HG03066 (cell line): ENCODE data around the gene SCRN3.
A peak's percentile ranks its signal among the peaks of the same experiment; 100 is the strongest.
"Not testable (repeated sequence)": the region's sequence is repeated elsewhere in the genome, so short reads cannot be mapped to it uniquely, and the experiment has no call there.

Source experiments
- ATAC-seq: cut with Tn5 transposase; IDR thresholded peaks from one replicate; pipeline ENCODE4 v1.9.1; 2021; ENCODE audit warnings: low read depth; ENCODE audit not compliant: unreplicated experiment

SCRN3 gene, protein sequence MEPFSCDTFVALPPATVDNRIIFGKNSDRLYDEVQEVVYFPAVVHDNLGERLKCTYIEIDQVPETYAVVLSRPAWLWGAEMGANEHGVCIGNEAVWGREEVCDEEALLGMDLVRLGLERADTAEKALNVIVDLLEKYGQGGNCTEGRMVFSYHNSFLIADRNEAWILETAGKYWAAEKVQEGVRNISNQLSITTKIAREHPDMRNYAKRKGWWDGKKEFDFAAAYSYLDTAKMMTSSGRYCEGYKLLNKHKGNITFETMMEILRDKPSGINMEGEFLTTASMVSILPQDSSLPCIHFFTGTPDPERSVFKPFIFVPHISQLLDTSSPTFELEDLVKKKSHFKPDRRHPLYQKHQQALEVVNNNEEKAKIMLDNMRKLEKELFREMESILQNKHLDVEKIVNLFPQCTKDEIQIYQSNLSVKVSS

DNA sequence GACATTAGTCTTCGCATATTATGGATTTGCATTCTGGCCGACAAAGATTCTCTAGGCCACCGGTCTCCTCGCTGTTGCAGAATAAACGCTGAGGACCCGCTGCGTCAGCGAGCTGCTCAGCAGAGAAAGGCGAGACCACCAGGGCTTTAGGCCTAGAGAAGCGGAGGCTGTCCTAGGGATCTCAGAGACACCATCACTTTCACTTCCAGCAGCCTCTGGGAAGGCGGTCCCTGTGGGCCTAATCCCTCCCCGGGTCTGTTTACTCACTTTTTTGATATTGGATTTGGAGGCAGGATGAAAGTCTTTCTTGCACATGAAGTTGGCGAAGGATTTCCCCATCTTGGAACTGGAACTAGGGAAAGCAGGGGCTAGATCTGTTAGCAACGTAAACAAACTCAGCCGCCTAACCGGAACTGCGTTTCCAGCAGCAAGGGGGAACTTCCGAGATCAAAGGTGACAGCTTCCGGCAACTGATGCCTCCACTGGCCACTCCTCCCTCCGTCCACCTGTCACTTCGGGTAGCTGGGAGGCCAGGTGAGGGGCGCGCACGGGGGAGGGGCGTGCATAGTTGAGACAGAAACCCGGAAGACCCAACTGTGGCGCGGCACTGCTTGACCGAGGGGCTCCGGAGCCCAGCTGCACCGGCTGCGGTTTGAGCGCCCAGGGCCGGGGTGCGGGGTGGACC is at the start of gene SCRN3:
Gene SCRN3, plus strand, starts transcription at position 447 of the 685 bp plus-strand sequence. CDS start 2,554 bp downstream, outside the sequence.
- peak; percentile 98 for ATAC-seq

GRCh38 chr2:174350018-174350417 is 45.5 kb upstream of the SCRN3 start:
- ATAC-seq: no peak

- no peak for ATAC-seq
Observed at GRCh38 chr2:174350593-174351181, 44.8 kb upstream of the SCRN3 start.

DNA sequence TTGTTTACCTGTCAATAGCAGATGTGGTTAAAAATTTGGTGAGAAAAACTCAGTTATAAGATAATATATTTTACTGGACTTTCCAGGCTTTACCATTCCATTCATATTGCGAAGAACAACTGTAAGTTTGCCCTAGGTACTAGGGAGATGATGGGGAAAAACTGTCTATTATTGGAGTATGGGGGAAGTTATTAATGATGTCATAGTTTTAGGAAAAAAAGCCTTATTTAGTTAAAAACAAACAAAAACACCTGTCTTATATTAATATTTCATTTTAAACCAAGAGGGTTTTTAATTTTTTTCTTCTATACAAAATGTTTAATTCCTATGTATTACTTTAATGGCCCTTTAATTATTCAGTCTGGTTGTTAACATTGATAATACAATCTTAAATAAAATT is 42.5 kb upstream of the SCRN3 start:
- ATAC-seq: no peak

- ATAC-seq: no peak
Observed at GRCh38 chr2:174356347-174356746, 39.2 kb upstream of the SCRN3 start.

GRCh38 chr2:174359663-174360062 is 35.9 kb upstream of the SCRN3 start:
- ATAC-seq: not testable (repeated sequence)

DNA sequence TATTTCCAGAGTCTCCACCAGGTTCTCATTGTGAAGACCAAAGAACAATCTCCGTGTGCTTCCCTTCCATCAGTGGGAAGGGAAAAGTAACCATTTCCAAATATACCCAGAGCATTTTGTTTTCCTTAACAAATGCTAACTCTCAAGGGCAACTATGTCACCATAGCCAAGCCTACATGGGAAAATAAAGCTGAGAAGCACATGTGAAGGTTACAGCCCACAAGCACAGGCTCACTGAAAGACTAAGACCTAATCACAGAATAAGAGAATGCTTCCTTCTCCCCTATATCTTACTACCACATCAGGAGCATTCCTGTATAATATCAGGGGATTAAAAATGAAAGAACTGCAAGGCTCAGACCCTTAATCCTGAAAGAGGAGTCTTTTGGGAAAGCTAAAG is 32.6 kb upstream of the SCRN3 start:
- ATAC-seq: no peak

DNA sequence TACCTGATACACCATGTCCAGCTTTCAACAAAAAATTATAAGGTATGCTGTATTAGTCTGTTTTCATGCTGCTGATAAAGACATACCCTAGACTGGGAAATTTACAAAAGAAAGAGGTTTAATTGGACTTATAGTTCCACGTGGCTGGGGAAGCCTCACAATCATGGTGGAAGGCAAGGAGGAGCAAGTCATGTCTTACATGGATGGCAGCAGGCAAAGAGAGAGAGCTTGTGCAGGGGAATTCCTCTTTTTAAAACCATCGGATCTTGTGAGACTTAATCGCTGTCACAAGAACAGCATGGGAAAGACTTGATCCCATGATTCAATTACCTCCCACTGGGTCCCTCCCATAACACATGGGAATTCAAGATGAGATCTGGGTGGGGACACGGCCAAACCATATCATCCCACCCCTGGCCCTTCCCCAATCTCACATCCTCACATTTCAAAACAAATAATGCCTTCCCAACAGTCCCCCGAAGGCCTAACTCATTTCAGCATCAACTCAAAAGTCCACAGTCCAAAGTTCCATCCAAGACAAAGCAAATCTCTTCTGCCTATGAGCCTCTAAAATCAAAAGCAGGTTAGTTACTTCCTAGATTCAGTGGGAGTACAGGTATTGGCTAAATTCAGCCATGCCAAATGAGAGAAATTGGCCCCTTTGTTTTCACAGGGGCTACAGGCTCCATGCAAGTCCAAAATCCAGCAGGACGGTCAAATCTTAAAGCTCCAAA is 31.9 kb upstream of the SCRN3 start:
- not testable (repeated sequence) for ATAC-seq

DNA sequence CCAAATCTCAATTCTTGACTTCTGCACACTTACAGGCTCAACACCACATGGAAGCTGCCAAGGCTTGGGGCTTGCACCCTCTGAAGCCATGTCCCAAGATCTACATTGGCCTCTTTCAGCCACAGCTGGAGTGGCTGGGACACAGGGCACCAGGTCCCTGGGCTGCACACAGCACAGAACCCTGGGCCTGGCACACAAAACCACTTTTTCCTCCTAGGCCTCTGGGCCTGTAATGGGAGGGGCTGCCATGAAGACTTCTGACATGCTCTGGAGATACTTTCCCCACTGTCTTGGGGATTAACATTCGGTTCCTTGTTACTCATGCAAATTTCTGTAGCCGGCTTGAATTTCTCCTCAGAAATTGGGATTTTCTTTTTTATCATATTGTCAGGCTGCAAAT is 30.9 kb upstream of the SCRN3 start:
- no peak for ATAC-seq

DNA sequence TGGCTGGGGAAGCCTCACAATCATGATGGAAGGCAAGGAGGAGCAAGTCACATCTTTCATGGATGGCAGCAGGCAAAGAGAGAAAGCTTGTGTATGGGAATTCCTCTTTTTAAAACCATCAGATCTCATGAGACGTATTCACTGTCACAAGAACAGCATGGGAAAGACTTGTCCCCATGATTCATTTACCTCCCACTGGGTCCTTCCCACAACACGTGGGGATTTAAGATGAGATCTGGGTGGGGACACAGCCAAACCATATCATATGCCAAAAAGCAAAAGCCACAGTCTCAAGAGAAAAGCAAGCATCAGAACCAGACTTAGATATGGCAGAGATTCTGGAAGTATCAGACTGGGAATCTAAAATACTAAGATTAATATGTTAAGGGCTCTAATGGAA is 30.0 kb upstream of the SCRN3 start:
- no peak for ATAC-seq

GRCh38 chr2:174368691-174369090 is 26.8 kb upstream of the SCRN3 start:
- no peak for ATAC-seq

DNA sequence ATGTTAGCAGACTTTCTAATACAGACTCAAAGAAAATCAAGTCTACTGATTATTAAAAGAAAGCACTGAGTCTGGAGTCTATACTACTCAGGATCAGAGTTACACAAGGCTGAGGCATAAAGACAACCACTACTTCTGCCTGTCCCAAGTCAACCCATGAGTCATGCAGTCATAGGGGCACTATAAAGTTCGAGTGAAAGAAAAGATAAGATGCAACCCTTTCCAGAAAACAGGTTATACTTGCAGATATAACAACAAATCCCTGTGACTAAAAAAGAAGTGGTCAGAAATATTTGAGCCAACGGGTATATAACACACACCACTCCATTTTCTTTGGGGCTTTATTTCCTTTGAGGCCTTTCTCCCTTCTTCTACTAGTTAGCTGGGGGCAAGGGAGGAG is 18.6 kb upstream of the SCRN3 start:
- ATAC-seq: no peak

DNA sequence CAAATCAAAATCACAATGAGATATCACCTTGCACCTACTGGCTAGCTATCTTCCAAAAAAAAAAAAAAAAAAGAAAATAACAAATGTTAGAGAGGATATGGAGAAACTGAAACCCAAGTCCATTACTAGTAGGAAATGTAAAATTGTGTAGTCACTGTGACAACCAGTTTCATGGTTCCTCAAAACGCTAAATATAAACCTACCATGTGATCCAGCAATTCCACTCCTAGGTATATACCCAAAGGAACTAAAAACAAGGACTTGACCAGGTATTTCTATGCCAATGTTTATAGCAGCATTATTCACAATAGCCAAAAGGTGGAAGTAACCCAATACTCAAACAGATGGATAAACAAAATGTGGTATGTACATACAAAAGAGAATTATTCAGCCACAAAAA is 11.7 kb upstream of the SCRN3 start:
- no peak for ATAC-seq

DNA sequence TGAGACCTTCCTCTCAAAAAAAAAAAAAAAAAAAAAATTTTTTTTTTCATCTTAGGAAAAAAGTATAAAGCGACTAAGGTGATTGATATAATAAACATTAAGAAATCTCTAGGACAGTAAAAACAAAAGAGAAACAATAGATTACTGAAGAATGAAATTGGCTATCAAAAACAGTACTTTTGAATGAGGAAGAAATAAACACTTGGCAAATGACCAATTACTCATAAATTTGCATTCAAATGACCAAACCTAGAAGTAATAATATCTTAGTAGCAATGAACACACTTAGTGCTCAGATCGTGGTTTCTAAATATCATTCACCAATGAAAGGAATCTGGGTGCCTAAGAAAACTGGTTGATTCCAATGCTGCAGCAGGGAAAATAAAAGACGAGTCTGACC is 10.3 kb upstream of the SCRN3 start:
- no peak for ATAC-seq

DNA sequence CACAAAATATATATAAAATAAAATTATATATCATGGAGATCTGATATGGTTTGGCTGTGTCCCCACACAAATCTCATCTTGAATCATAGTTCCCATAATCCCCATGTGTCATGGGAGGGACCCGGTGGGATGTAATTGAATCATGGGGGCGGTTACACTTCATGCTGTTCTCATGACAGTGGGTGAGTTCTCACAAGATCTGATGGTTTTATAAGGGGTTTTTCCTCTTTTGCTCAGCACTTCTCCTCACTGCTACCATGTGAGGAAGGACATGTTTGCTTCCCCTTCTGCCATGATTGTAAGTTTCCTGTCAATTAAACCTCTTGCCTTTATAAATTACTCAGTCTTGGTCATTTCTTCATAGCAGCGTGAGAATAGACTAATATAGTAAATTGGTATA is 6.8 kb upstream of the SCRN3 start:
- ATAC-seq: not testable (repeated sequence)

- ATAC-seq: no peak
Observed at GRCh38 chr2:174389542-174389941, 6.0 kb upstream of the SCRN3 start.

DNA sequence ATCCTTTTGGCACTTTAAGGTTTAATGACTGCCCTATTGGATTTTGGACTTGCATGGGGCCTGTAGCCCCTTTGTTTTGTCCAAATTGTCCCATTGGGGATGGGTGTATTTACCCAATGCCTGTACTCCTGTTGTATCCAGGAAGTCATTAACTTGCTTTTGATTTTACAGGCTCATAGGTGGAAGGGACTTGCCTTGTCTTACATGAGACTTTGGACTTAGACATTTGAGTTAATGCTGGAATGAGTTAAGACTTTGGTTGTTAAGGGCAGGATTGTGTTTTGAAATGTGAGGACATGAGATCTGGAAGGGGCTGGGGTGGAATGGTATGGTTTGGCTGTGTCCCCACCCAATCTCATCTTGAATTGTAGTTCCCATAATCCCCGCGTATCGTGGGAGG is 5.2 kb upstream of the SCRN3 start:
- not testable (repeated sequence) for ATAC-seq

GRCh38 chr2:174392706-174393105 is 2.8 kb upstream of the SCRN3 start:
- ATAC-seq: no peak

DNA sequence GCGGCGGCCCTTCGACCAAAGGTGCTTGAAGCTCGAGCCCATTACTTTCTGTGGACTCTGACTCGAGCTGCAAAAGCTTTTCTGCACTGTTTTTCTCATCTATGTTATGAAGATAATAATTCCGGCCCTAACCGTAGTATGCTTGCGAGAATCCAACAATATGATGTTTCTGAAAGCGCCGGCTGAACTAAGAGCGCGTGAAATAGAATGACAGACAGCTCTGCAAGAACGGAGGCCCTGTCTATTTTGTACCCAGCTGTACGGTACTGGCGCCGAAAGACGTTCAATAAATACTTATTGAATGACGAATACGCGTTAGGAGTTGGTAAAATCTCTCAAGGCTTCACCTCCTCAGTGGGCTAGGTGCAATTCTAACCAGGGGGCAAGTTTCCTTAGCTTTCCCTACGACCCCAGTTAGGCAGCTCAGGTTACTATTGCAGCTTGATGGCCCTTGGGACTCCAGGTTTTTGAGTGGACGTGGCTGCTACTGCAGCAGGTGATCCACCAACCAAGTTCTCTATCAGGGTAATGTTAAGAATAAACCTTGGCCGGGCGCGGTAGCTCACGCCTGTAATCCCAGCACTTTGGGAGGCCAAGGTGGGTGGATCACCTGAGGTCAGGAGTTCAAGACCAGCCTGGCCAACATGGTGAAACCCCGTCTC is 570 bp downstream of the SCRN3 start:
- ATAC-seq: peak; percentile 36

GRCh38 chr2:174397773-174398172 is 2.2 kb downstream of the SCRN3 start:
- no peak for ATAC-seq
